ENCODE measurements around the gene ACSM4.
"Not testable (repeated sequence)": the region's sequence is repeated elsewhere in the genome, so short reads cannot be mapped to it uniquely, and the experiment has no call there.

ACSM4 gene

DNA sequence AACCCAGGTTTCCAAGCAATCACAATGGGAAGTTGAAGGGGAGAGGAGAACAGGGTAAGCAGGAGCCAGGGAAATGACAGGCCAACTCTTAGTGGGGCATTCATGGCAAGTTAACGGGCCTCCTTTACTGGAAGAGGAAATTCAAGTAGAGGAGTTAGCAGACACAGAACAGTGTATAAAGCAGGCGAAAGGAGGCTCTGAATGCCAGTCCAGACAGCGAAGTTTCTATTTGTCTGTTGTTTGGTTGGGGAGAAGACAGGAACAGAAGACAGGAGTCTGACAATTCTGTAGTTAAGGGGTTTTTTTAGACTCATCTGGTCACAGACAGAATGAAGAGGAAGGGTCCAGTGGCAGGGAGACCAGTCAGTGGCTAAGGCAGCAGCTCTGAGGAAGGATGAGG is at the start of gene ACSM4:
ACSM4 (plus strand) TSS at position 301 of the 400 bp plus-strand sequence. CDS start 260 bp downstream, outside the sequence.
- DNase-seq: no peak

- DNase-seq: no peak
Observed at GRCh38 chr12:7259060-7259459, 44.8 kb upstream of the ACSM4 start.

- DNase-seq: no peak
Observed at GRCh38 chr12:7264538-7264937, 39.3 kb upstream of the ACSM4 start.

DNA sequence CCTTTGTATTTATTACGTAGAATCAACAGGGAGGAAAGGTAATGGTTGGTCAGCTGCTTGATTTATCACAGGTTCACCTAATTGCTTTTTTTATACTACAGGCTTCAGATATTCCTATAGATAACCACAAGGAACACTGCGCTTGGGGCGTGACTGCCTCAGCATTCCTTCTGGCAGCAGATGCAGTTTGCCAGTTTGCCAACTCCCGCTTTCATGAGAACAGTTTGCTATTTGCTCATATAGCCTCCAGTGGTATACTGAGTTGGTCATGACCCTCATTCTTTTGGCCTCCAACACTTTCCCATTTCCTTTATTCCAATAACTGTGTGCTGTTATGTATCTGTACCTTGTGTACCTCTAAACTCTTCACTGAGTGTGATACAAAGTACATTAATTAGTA is 38.6 kb upstream of the ACSM4 start:
- no peak for DNase-seq

DNA sequence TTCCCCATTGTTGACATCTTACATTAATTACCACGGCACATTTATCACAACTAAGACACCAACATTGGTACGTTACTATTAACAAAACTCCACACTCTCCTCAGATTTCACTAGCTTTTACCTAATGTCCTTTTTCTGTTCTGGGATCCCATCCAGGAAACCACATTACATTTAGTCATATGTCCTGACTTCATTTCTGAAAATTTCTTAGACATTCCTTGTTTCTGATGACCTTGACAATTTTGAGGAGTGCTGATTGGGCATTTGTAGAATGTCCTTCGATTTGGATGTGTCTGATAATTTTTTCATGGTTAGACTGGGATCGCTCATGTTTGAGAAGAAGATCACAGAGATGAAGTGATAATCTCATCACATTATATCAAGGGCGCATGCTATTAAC is 34.6 kb upstream of the ACSM4 start:
- no peak for DNase-seq

GRCh38 chr12:7271893-7272514 is 31.9 kb upstream of the ACSM4 start:
- no peak for DNase-seq

- not testable (repeated sequence) for DNase-seq
Observed at GRCh38 chr12:7275482-7275881, 28.4 kb upstream of the ACSM4 start.

DNA sequence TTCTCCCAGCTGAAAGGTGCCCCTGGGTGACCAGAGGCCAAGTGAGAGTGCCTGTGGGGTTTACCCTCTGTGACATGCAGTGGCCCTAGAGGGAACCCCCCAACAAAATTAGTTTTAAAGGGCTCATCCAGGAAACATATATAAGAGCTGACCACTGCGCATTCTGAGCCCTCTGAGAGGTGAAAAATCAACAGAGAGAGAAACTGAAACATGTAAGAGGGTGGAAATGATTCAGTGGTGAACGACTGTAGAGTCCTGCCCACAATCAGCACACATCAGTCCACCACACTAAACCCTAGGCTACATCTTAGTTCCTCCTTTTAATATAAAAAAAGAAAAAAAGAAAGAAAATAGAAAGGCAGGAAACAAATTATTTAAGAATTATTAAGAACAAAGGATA is 21.0 kb upstream of the ACSM4 start:
- no peak for DNase-seq

GRCh38 chr12:7289743-7290142 is 14.1 kb upstream of the ACSM4 start:
- DNase-seq: no peak

DNA sequence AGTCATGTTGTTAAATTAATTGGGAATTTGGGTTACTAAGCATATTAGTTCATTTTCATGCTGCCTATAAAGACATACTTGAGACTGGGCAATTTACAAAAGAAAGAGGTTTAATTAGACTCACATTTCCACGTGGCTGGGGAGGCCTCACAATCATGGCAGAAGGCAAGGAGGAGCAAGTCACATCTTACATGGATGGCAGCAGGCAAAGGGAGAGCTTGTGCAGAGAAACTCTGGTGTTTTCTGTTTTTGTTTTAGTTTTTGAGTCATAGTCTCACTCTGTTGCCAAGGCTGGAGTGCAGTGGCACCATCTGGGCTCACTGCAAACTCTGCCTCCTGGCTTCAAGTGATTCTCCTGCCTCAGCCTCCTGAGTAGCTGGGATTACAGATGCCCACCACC is 13.3 kb upstream of the ACSM4 start:
- DNase-seq: not testable (repeated sequence)

DNA sequence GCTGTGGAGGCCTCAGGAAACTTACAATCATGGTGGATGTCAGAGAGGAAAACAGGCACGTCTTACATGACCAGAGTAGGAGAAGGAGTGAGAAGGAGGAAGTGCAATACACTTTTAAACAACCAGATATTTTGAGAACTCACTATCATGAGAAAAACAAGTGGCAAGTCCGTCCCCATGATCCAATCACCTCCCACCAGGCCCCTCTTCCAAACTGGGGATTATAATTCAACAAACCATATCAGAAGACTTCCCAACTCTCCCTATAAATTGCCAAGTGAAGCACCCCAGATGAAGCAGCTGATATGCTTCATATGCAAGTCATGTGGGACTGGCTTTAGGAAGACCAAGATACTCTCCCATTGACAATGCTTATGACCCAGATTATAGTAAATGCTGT is 11.6 kb upstream of the ACSM4 start:
- DNase-seq: no peak

GRCh38 chr12:7293670-7294069 is 10.2 kb upstream of the ACSM4 start:
- DNase-seq: no peak

- no peak for DNase-seq
Observed at GRCh38 chr12:7295529-7295928, 8.3 kb upstream of the ACSM4 start.

DNA sequence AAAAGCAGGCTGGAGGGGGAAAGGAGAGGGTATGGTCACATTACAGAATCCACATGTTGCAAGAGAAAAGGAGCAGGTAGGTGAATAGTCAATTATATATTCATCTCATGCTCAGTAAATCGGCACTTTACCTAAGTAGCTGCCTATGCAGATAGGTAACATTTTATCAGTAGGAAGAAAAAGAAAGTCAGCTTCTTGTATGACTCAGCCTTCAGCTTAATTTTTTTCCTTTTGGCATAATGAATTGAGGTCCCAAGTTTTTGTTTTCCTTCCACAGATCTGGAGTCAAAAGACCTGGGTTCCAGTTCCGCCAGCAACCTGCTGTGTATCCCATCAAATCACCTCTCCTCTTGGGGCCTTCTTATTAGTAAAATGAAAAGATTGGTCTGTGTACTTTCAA is 6.0 kb upstream of the ACSM4 start:
- DNase-seq: no peak

- no peak for DNase-seq
Observed at GRCh38 chr12:7302266-7302986, 1.4 kb upstream of the ACSM4 start.

DNA sequence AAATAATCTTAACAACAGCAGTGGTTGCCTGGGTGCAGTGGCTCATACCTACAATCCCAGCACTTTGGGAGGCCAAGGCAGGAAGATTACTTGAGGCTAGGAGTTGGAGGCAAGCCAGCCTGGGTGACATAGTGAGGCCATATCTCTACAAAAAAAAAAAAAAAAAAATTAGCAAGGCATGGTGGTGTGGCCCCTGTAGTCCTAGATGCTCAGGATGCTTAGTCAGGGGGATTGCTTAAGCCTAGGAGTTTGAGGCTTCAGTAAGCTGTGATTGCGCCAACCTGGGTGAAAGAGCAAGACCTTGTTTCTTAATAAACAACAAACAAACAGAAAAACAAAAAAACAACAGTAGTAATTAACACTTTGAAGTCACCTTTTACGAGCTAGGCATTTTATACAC is 642 bp upstream of the ACSM4 start:
- no peak for DNase-seq

- DNase-seq: no peak
Observed at GRCh38 chr12:7304456-7304855, 584 bp downstream of the ACSM4 start.

DNA sequence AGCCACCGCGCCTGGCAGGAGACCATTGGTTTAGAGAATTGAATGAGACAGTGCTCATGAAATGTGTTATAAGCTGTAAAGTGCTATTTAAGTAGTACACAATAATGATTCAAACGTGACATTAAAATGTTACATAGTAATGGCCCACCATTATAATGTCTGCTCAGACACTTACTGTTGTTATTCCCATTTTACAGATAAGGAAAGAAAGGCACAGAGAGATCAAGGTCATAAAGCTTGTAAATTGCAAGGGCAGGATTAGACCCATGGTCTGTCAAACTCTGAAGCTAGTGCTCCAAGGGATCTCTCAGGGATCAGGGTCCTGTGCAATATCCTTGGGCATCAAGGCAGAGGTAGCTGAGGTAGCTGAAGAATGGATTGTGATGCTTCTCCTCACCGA is 6.2 kb downstream of the ACSM4 start:
- DNase-seq: no peak

DNA sequence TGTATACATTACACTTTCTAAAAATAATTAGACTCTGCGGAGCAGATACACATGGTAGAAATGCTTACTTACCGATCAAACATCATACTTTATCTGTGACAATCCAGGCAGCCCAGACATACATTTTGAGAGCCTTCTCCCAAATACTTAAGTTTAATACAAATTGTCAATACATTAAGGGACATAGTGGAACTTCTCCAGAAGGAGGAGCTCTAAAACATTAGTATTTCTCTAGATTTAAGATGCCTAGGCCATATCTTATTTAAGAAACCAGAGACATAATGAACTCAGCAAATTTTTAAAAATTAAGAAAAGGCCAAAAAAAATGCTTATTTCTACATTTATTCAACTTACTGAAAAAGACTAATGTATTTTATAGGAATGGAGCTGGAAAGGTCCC is 16.1 kb downstream of the ACSM4 start:
- no peak for DNase-seq

GRCh38 chr12:7321624-7322023 is 17.8 kb downstream of the ACSM4 start:
- no peak for DNase-seq

GRCh38 chr12:7322599-7322998 is 18.7 kb downstream of the ACSM4 start:
- no peak for DNase-seq

- no peak for DNase-seq
Observed at GRCh38 chr12:7324176-7324575, 20.3 kb downstream of the ACSM4 start.

DNA sequence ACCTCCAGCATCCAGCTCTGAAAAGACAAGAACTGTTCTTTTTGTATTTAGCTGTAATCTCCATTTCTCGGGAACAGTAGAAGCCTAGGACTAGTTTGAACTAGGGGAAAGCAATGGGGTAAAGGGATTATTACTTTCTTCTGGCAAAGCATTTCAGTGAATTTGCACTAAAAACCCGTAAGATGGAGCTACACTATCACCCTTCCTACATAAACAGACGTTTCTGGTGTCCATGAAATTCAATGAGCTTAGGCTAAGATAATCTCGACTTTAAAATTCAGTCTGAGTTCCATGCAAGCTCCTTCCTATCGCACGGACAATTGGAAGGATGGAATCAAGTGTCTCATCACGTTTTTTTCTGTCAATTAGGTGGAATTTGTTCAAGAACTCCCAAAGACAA is 24.0 kb downstream of the ACSM4 start:
- no peak for DNase-seq

GRCh38 chr12:7337790-7338189 is 33.9 kb downstream of the ACSM4 start:
- DNase-seq: not testable (repeated sequence)

- no peak for DNase-seq
Observed at GRCh38 chr12:7339675-7340074, 35.8 kb downstream of the ACSM4 start.

Measured in activated CD4-positive, CD25-positive, alpha-beta regulatory T cell treated with anti-CD3 and anti-CD28 coated beads, Interleukin-2, amount 50 U/mL, for 72 hours (primary cell).